C4-2B (cell line): Measurements from ENCODE around the gene STRN3.

Experiments used
- CTCF ChIP-seq: fragments of 450-650 bp; conservative IDR thresholded peaks from 2 replicates; pipeline ENCODE4 v1.5.1; 2017; ENCODE audit warnings: mild to moderate bottlenecking
- ZFX ChIP-seq: fragments of 450-650 bp; IDR thresholded peaks from 2 replicates; pipeline ENCODE4 v1.6.1; 2017

DNA sequence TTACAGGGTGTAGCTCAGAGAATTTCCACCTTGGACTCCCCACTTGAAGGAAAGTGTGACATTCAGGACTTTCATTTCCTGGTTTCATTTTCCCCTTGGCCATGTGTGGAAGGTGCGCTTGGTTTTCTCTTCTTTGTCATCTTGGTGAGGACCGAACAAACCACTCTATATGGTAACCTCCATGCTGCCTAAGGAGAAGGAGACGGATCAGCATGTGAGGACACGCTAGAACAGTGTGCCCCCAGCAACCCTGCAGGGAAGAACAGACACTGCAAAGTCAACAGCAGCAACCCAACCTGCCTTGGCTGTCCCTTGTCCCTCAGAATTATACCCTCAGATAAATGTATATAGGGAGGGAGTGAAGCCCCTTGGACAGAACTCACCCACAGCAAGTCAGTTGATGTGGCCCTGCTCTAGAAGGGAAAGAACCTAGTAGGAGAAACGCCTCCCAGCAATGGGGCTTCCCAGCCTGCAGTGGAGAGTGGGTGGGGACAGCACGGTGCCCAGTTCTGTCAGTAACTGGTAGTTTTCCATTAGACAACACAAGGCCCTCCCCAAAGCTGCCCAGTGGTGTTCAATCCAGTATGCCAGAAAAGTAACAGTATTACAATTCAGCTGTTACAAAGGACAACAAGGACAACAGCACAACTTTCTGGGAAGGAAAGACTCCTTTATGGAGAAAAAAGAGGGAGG, 170.7 kb downstream of the STRN3 start:
- TF ChIP-seq CTCF (no peak), ZFX (no peak)
